NOMO-1 (cell line): ENCODE measurements around the gene FMC1.
"Not testable (repeated sequence)": the region's sequence is repeated elsewhere in the genome, so short reads cannot be mapped to it uniquely, and the experiment has no call there.

Experiments used
- DNase-seq, 2 experiments: peaks; one replicate each; lab custom pipeline; 2025; ENCODE audit not compliant: unreplicated experiment in 2 of 2; lab: John Stamatoyannopoulos, UW

The FMC1 gene

GRCh38 chr7:139341058-139341775, at the start of gene FMC1:
FMC1 (plus strand) TSS chr7:139341337; CDS start chr7:139341385, 48 bp downstream.
- peak; percentile 65 to 66 for DNase-seq

- no peak for DNase-seq
Observed at GRCh38 chr7:139292821-139293220, 48.3 kb upstream of the FMC1 start.

GRCh38 chr7:139293534-139293933, 47.6 kb upstream of the FMC1 start:
- DNase-seq = no peak

- DNase-seq = no peak
Observed at GRCh38 chr7:139294241-139294640, 46.9 kb upstream of the FMC1 start.

GRCh38 chr7:139294951-139295575, 46.1 kb upstream of the FMC1 start:
- no peak for DNase-seq

- no peak for DNase-seq
Observed at GRCh38 chr7:139297795-139298194, 43.3 kb upstream of the FMC1 start.

GRCh38 chr7:139299296-139299695, 41.8 kb upstream of the FMC1 start:
- DNase-seq = no peak

GRCh38 chr7:139300390-139300789, 40.7 kb upstream of the FMC1 start:
- no peak for DNase-seq

- no peak for DNase-seq
Observed at GRCh38 chr7:139304517-139304916, 36.6 kb upstream of the FMC1 start.

GRCh38 chr7:139317939-139318505, 23.1 kb upstream of the FMC1 start:
- no peak for DNase-seq

GRCh38 chr7:139321071-139321745, 19.9 kb upstream of the FMC1 start:
- no peak for DNase-seq

GRCh38 chr7:139324709-139325108, 16.4 kb upstream of the FMC1 start:
- not testable (repeated sequence) for DNase-seq

GRCh38 chr7:139328375-139328774, 12.8 kb upstream of the FMC1 start:
- DNase-seq = no peak

GRCh38 chr7:139329119-139329518, 12.0 kb upstream of the FMC1 start:
- no peak for DNase-seq

- DNase-seq = no peak
Observed at GRCh38 chr7:139330333-139331030, 10.7 kb upstream of the FMC1 start.

GRCh38 chr7:139332697-139333359, 8.3 kb upstream of the FMC1 start:
- no peak for DNase-seq

- not testable (repeated sequence) for DNase-seq
Observed at GRCh38 chr7:139333443-139333842, 7.7 kb upstream of the FMC1 start.

- no peak for DNase-seq
Observed at GRCh38 chr7:139334399-139335150, 6.6 kb upstream of the FMC1 start.

- DNase-seq = no peak
Observed at GRCh38 chr7:139339025-139339424, 2.1 kb upstream of the FMC1 start.

GRCh38 chr7:139339698-139340036, 1.5 kb upstream of the FMC1 start:
- no peak for DNase-seq
